ENCODE results near the gene CPSF7. TPM values are rescaled to one million over a fixed set of nuclear protein-coding genes. Genes with fewer than 3 reads are reported as not detected.

CPSF7 gene
- total RNA-seq, 1 experiment from 2014 or later: 145 TPM

- no peak overlapping the region for H3K14ac ChIP-seq (ENCODE audit: insufficient read depth, low read length)
- H3K27ac Mint-ChIP-seq: no peak overlapping the region; a peak in 1 of 7 replicates
- no peak overlapping the region for H3K56ac ChIP-seq (ENCODE audit: insufficient read length, low read depth, low read length)
- WGBS (ENCODE audit: extremely low coverage, insufficient read length, low lambda C conversion rate): no CpG with 5 or more reads among the region's 9 CpGs
- H3K79me2 ChIP-seq (ENCODE audit: insufficient read depth, low read length): no peaks in the 10 kb centered on the region
- no peak overlapping the region for H3T11ph ChIP-seq (ENCODE audit: low read length)
- H3K4me1 ChIP-seq (ENCODE audit: insufficient read depth, low read length): no peaks in the 10 kb centered on the region
- peaks cover 29 to 33% of the 10 kb centered on the region in 2 experiments for H3K9me3 Mint-ChIP-seq
- no peak overlapping the region for H3K4ac ChIP-seq (ENCODE audit: low read depth, low read length)
- H2BK15ac ChIP-seq (ENCODE audit: low read depth, low read length): no peak overlapping the region
- no peak overlapping the region for H3K4me3 Mint-ChIP-seq
- peaks cover 68 to 92% (median 87%) of the 10 kb centered on the region in 3 experiments for H3K36me3 Mint-ChIP-seq (ENCODE audit: insufficient read depth in 1 of 3, low read depth in 3 of 3)
- H2AFZ ChIP-seq (ENCODE audit: low read length): no peak overlapping the region
- no peaks in the 10 kb centered on the region for H3K79me1 ChIP-seq (ENCODE audit: insufficient read depth, low read depth, low read length, poor library complexity, severe bottlenecking)
- H2BK5ac ChIP-seq (ENCODE audit: insufficient read length, low read length): no peak overlapping the region
- H3K4me1 Mint-ChIP-seq: no peaks in the 10 kb centered on the region
- no peak for DNase-seq
- H2BK120ac ChIP-seq (ENCODE audit: low read depth, low read length, poor library complexity, severe bottlenecking): no peak overlapping the region
- no peak overlapping the region for H3K18ac ChIP-seq (ENCODE audit: insufficient read length, low read depth, low read length)
- no peaks in the 10 kb centered on the region for H3K27me3 Mint-ChIP-seq (ENCODE audit: low read depth)
- H3K9me3 ChIP-seq (ENCODE audit: control insufficient read depth, low read depth, low read length): peaks cover 12% of the 10 kb centered on the region
- H3K27ac ChIP-seq (ENCODE audit: insufficient read length, low read depth, low read length): no peak overlapping the region
- no peaks in the 10 kb centered on the region for H4K20me1 ChIP-seq (ENCODE audit: control insufficient read depth, insufficient read depth, insufficient read length)
- no peak overlapping the region for H3K9ac ChIP-seq (ENCODE audit: extremely low read depth, insufficient read length, low read length)
- no peak overlapping the region for H2BK20ac ChIP-seq (ENCODE audit: low read depth, low read length, poor library complexity, severe bottlenecking)
- no peaks in the 10 kb centered on the region for H3K27me3 ChIP-seq (ENCODE audit: insufficient read depth, low read length)
- no peak overlapping the region for H4K5ac ChIP-seq (ENCODE audit: insufficient read length, low read depth, low read length)
- no peak overlapping the region for H3K23ac ChIP-seq (ENCODE audit: insufficient read length, low read depth, low read length)
- no peak for TF ChIP-seq CTCF (conservative IDR thresholded peaks at IDR 0.05)
- no peak overlapping the region for H2AK5ac ChIP-seq (ENCODE audit: insufficient read length, low read length)
- no peak overlapping the region for H4K91ac ChIP-seq (ENCODE audit: insufficient read length, low read depth, low read length)
- H2BK12ac ChIP-seq (ENCODE audit: insufficient read length, low read depth, low read length): no peak overlapping the region
- no peak overlapping the region for H3K4me2 ChIP-seq (ENCODE audit: insufficient read depth, insufficient read length, low read length)
- no peak overlapping the region for H4K8ac ChIP-seq (replicated peaks; ENCODE audit: insufficient read length, low read depth, low read length)
- H3K23me2 ChIP-seq (ENCODE audit: insufficient read length, low read depth, low read length, poor library complexity, severe bottlenecking): no peaks in the 10 kb centered on the region
Observed at GRCh38 chr11:61369372-61370348, 60.1 kb downstream of the CPSF7 start.
